Liver (tissue), 3 donors: ENCODE measurements around the gene BTBD19.

Experiments
- GABPA ChIP-seq, 2 donors: IDR thresholded peaks in 1 of 2; conservative IDR thresholded peaks in 1 of 2; 2 replicates each; pipeline ENCODE4 v1.6.1; 2016; ENCODE audit warnings: antibody characterized with exemption in 2 of 2, mild to moderate bottlenecking in 1 of 2, moderate library complexity in 1 of 2
- JUND ChIP-seq, 2 donors: IDR thresholded peaks; 2 replicates each; pipeline ENCODE4 v1.6.1; 2016; ENCODE audit warnings: antibody characterized with exemption in 2 of 2
- RAD21 ChIP-seq, 2 donors: IDR thresholded peaks; 2 replicates each; pipeline ENCODE4 v1.6.1; 2016; ENCODE audit warnings: antibody characterized with exemption in 2 of 2, mild to moderate bottlenecking in 2 of 2
- TAF1 ChIP-seq: conservative IDR thresholded peaks from 2 replicates; pipeline ENCODE4 v1.6.1; 2016; ENCODE audit warnings: antibody characterized with exemption, mild to moderate bottlenecking
- YY1 ChIP-seq: IDR thresholded peaks from 2 replicates; pipeline ENCODE4 v1.6.1; 2016; ENCODE audit warnings: antibody characterized with exemption, mild to moderate bottlenecking
- TF ChIP-seq, protein P1 (sequence below): fragments of 150-350 bp; IDR thresholded peaks from 2 replicates; pipeline ENCODE4 v1.5.1; 2017; ENCODE audit warnings: improper control_type of control experiment, low read depth, low read length; ENCODE audit not compliant: missing input control
- TF ChIP-seq, protein P2 (sequence below): IDR thresholded peaks from 2 replicates; pipeline ENCODE4 v1.6.1; 2016; ENCODE audit warnings: antibody characterized with exemption
- TF ChIP-seq, protein P3 (sequence below): IDR thresholded peaks from 2 replicates; pipeline ENCODE4 v1.6.1; 2016; ENCODE audit warnings: antibody characterized with exemption
- TF ChIP-seq, protein P4 (sequence below): IDR thresholded peaks from 2 replicates; pipeline ENCODE4 v1.6.1; 2016; ENCODE audit warnings: antibody characterized with exemption
- donor health status: healthy.
- donor health status: healthy.

DNA sequence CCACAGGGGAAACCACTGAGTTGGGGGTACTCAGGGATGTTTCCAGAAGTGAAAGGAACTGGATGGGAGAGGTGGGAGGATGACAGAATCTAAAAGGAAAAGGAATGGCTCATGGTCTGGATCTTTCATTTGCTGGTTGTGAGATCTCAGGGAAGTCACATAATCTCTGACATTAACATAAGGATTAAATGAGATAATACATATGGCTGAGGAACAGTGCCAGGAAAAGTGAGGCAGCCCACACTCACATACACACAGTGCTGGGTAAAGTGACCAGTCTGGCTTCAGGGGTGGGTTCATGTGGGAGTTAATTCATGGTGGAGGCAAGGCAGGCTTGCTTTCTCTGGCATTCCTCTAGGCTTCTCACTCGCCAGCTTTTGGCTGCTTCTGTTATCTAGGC is 38.7 kb downstream of the BTBD19 start:
- TF ChIP-seq, protein P1, sequence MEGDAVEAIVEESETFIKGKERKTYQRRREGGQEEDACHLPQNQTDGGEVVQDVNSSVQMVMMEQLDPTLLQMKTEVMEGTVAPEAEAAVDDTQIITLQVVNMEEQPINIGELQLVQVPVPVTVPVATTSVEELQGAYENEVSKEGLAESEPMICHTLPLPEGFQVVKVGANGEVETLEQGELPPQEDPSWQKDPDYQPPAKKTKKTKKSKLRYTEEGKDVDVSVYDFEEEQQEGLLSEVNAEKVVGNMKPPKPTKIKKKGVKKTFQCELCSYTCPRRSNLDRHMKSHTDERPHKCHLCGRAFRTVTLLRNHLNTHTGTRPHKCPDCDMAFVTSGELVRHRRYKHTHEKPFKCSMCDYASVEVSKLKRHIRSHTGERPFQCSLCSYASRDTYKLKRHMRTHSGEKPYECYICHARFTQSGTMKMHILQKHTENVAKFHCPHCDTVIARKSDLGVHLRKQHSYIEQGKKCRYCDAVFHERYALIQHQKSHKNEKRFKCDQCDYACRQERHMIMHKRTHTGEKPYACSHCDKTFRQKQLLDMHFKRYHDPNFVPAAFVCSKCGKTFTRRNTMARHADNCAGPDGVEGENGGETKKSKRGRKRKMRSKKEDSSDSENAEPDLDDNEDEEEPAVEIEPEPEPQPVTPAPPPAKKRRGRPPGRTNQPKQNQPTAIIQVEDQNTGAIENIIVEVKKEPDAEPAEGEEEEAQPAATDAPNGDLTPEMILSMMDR: no peak
- TF ChIP-seq JUND (IDR thresholded peaks at IDR 0.05) (no peak), RAD21 (IDR thresholded peaks at IDR 0.05) (no peak), TAF1 (no peak), YY1 (no peak), GABPA (IDR thresholded peaks at IDR 0.05 in 1 of 2, conservative IDR thresholded peaks at IDR 0.05 in 1 of 2) (no peak)
- TF ChIP-seq, protein P2, sequence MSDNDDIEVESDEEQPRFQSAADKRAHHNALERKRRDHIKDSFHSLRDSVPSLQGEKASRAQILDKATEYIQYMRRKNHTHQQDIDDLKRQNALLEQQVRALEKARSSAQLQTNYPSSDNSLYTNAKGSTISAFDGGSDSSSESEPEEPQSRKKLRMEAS: no peak
- TF ChIP-seq, protein P3, sequence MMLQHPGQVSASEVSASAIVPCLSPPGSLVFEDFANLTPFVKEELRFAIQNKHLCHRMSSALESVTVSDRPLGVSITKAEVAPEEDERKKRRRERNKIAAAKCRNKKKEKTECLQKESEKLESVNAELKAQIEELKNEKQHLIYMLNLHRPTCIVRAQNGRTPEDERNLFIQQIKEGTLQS: no peak
- TF ChIP-seq, protein P4, sequence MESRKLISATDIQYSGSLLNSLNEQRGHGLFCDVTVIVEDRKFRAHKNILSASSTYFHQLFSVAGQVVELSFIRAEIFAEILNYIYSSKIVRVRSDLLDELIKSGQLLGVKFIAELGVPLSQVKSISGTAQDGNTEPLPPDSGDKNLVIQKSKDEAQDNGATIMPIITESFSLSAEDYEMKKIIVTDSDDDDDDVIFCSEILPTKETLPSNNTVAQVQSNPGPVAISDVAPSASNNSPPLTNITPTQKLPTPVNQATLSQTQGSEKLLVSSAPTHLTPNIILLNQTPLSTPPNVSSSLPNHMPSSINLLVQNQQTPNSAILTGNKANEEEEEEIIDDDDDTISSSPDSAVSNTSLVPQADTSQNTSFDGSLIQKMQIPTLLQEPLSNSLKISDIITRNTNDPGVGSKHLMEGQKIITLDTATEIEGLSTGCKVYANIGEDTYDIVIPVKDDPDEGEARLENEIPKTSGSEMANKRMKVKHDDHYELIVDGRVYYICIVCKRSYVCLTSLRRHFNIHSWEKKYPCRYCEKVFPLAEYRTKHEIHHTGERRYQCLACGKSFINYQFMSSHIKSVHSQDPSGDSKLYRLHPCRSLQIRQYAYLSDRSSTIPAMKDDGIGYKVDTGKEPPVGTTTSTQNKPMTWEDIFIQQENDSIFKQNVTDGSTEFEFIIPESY: no peak
